Activated CD4-positive, CD25-positive, alpha-beta regulatory T cell treated with anti-CD3 and anti-CD28 coated beads, Interleukin-2, amount 50 U/mL, for 72 hours (primary cell): ENCODE measurements around the gene IGFALS.

Experiments
- DNase-seq: peaks from one replicate; pipeline ENCODE4 v3.0.0; 2021

Gene IGFALS

DNA sequence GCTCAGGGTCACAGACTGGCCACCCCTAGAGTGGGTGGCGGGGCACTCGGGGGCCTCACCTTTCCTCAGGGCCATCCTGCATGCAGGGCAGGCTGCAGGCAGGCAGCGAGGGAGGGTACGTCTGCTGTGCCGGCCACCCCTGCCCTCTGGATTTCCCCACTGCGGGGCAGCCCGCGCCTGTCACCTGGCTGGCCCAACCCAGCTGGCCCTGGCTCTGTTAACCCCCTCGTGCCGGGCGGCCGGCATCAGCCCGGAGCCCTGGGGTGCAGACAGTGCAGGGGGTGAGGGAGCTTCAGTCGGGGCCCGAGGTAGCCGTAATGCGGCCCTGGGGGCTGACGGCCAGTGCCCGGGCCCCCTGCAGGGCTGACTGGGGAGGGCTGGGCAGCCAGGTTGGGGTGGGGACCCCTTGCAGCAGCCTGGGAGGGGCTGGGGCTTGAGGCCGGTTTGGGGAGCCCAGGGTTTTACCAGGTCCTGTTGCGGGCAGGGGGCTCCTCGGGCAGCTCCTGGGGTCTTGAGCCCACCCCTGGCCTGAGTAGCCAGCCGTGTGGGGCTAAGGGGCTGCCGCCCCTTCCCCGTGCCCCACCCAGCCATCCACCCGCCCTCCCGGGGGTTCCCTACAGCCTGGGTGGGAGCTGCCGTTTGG, at the start of gene IGFALS:
Gene IGFALS, minus strand, starts transcription at position 128 of the 643 bp plus-strand sequence. Its CDS starts 53 bp downstream, at position 75.
- no peak for DNase-seq

DNA sequence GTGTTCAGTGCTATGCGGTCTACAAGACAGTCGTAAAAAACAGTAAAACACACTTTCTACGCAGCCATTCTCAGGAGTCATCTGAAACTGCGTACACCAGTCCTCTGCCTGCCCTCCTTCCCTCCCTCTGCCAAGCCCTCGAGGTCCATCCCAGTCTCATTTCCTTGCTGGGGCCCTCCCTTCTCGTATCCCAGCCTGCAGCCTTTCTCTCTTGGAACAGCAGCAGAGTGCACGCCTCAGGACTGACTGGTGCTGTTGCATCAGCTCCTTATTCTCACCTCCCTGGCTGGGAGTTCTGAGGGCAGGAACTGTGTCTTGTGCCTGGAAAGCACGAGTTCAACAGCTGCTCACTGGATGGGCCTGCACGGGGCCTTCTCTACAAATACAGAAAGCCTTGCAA, 46.0 kb upstream of the IGFALS start:
- no peak for DNase-seq

DNA sequence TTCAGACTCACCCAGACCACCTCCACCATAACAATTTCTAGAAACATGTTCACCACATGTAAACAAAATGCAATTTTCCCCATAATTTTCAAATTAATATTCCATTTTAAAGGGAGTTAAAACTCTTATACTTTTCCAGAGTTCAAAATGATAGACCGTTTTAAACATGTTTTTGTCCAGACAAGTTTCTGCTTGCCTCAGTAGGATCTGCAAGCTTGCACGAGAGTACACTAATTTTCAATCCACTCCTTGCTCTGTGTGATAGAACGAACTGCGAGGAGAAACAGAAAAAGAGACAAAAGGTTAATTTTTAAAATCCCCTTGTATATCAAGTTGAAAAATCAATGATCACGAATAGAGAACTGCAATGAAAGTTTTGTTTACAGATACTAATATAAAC, 40.6 kb upstream of the IGFALS start:
- DNase-seq, result no peak

DNA sequence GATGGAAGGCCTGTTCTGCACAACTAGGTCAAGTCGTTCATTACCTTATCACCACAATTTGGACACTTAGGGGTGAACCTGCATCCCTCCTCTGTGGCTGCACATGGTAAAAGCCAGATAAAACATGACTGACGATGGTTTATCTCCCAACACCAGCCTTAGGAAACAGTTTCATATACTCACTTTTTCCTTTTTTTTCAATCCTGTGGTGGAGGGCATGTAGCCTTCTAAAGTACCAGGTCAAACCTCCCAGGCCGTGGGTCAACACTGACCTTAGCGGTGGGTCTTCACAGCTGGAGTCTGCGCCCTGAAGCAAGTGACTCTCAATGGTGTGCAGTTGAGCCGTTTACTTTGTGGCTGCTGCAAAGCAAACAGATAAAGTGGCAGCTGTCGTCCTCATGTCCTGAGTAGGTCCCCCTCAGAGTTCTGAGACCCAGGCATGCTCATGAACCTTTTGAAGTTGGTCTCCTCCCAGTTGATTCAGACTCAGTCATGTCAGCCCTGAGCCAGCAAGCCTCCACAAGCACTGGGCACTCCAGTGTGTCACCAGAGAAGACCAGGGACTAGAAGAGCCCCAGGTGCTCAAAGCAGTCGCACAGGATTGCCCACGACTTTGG, 39.4 kb upstream of the IGFALS start:
- no peak for DNase-seq

DNA sequence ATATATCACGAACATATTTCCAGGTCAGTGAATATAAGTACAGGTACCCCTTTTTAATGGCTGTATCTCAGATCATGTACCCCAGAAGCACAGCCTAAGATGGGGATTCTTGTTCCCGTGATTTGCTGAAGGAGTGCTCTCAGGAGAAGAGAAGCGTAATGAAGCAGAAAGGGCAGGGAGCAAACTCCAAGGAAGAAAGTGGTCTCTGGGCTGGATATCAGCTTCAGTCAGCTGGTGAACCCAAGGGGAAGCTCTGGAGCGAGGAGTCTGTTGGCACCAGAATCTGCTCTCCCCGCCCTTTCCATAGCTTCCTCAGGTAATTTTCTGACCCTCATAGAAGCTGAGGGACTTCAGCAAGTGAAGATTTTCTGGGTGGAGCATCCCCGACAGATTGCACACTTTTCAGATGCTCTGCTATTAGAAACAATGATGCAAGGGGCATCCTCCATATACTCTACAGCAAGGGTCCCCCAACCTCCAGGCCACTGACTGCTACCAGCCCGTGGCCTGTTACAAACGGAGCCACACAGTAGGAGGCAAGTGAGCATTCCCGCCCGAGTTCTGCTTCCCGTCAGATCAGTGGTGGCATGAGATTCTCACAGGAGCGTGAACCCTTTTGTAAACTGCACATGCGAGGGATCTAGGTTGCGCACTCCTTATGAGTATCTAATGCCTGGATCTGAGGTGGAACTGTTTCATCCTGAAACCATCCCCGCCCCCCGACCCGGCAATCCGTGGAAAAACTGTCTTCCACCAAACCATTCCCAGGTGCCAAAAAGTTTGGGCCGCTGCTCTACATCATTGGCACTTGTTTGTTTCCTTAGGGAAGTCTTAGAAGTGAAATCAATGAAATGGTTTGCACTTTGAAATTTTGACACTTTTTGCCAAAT, 37.9 kb upstream of the IGFALS start:
- DNase-seq, result no peak

DNA sequence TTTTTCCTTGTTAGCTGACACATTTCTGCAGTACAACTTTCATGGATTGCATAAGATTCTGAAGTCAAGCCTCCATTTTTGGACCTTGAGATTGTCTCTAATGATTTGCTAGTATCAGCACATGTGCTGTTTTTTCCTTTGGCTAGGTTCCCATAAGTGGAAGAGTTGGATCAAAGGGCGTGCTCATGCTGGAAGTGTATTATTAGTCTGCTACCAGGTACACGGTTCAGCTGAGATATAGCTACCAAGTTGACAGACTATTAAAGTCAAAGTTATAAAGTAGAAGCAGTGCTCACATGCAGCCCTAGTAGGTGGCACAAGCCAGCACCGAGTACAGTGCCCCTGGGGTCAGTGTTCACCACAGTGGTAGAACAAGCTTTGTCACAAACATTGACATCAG, 36.7 kb upstream of the IGFALS start:
- DNase-seq, result no peak

DNA sequence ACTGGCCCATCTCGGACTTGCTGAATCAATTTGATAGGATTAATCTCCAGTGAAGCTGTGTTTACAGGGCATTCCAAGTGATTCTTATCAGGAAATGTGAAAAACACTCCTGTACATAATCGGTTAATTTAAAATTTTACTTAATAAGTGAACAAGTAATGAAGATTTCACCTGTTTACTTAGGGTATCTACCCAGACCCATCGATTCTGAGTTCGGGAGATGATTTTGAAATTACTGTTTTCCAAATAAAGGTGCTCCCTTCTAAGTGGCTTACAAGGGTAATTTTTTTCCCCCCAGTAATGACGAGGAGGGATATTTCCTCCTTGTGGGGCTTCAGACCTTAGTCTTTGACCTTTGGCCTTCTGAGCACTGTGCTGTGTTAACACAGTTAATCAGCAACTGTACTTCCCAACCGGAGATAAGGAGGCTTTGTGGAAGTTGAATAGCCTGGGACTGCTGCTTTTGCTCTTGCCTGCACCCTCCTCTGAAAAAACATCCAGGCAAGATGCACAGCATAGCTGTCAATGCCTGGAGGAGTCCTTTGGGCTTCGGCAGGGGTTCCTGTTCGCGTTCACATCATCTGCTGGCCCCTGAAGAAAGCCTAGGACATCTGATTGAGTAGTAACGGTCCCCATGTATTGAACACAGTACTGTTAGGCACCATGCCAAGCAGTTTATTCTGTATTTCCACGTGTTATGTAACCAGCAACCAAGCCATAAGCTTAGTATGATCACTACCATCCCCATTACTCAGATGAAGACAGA, 35.3 kb upstream of the IGFALS start:
- no peak for DNase-seq

DNA sequence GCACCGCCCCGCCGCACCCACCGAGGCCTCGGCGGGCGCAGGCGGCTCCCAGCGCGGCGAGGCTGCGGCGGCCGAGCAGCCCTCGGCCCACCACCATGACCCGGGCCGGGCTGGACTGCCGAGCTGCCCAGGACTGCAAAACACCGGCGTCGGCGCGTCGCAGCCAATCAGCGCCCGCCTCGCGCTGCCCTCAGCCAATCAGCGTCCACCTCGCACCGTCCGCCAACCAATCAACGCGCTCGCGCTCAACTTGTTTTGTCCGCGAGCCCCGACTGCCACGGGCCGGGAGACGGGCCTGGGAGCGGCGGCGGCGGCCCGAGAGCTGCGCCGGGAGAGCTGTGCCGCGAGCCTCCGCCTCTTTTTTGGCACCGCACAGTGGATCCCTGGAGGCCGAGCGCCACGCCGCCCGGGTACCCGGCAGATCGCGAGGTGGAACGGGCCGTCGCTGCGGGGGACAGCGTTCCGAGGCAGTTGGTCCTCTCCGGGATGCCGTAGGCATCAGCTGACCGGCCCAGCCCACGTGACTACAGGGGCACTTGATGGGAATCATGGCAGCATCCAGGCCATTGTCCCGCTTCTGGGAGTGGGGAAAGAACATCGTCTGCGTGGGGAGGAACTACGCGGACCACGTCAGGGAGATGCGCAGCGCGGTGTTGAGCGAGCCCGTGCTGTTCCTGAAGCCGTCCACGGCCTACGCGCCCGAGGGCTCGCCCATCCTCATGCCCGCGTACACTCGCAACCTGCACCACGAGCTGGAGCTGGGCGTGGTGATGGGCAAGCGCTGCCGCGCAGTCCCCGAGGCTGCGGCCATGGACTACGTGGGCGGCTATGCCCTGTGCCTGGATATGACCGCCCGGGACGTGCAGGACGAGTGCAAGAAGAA, 33.4 kb upstream of the IGFALS start, which contains the start of the genes FAHD1 and HAGH:
Gene FAHD1, plus strand, starts transcription at position 516 of the 883 bp plus-strand sequence. Its CDS starts 33 bp downstream, at position 549.
Gene HAGH, minus strand, starts transcription at position 135 of the 883 bp plus-strand sequence. Its CDS starts 38 bp downstream, at position 97.
- DNase-seq, result peak; percentile 94

DNA sequence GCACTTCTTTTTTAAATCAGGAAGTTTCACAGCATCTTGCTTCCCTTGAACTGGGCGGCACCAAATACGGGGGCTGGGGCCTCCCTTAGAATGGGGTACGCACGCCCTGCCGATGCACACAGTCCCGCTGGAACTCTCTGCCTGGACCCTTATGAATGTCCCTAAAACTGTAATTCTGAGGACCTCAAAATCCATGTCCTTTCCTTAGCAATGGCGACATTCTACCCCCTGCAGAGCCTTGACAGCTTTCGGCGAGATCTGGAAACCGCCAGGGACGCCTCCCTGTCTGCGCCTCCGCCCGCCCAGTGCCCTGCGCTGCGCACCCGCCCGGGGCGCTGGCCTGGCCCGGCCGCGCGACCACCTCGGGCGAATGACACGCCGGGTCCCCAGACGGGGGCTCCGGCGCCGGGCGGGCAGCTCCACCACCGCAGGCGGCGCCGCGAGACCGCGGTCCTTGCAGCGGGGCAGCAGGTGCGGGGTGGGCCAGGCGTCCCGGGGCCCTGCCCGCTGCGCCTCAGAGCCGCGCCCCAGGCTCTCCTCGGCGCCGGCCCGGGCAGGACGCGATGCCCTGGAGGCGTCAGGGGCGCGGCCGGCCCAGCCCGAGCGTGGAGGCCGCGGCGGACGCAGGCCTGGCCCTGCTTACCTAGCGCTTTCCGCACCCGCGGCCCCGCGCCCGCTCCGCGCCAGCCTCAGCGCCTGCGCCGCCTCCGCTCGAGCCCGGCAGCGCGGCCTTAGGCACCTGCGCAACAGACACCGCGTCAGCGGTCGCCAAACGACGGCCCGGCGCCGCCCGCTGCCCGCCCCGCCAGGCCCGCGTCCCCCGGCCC, 32.6 kb upstream of the IGFALS start:
- peak; percentile 77 for DNase-seq

DNA sequence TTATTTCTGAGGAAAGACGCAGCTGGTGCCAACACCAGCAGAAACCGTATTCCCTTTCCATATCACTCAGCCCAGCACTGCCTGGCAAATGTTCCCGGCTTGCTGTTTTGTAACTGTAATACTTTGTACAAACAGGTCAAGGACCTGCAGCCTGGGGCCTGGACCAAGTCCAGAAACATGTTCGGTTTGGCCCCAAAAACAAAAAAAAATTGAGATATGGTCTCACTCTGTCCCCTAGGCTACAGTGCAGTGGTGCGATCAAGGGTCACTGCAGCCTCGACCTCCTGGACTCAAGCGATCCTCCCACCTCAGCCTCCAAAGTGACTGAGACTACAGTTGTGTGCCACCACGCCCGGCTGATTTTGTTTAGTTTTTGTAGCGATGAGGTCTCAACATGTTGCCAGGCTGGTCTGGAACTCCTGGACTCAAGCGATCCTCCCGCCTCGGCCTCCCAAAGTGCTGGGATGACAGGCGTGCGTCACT, 31.9 kb upstream of the IGFALS start:
- DNase-seq, result no peak

DNA sequence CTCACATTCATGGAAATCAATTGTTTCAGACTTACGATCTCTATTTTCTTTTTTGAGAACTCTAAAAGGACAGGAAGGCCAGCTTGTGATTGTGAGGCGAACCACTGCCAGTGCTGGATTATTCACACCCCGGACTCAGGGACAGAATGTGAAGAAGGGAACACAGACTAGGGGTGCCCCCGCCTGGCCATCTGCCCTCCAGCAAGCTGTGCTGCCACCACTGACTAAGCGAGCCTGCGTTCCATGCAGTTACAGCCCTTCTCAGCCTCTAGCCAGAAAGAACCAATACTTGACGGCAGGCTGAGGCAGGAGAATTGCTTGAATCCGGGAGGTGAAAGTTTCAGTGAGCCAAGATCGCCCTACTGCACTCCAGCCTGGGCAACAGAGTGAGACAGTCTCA, 30.3 kb upstream of the IGFALS start:
- no peak for DNase-seq

DNA sequence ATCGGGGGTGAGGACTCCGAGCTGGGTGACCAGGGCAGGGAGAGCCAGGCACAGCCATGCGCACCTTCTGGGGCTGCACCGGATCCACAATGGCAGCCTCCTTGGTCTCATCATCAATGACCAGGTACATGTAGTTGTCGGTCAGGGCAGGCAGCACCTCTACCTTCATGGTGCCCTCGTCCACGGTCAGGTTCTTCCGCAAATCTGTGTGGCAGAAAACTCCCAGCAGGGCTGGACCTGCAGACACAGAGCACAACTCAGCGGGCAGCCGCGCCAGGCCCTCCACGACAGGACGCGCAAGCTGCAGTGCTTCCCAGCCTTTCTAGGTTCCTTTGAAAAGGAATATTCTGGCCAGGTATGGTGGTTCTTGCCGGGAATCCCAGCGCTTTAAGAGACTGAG, 29.3 kb upstream of the IGFALS start:
- no peak for DNase-seq

DNA sequence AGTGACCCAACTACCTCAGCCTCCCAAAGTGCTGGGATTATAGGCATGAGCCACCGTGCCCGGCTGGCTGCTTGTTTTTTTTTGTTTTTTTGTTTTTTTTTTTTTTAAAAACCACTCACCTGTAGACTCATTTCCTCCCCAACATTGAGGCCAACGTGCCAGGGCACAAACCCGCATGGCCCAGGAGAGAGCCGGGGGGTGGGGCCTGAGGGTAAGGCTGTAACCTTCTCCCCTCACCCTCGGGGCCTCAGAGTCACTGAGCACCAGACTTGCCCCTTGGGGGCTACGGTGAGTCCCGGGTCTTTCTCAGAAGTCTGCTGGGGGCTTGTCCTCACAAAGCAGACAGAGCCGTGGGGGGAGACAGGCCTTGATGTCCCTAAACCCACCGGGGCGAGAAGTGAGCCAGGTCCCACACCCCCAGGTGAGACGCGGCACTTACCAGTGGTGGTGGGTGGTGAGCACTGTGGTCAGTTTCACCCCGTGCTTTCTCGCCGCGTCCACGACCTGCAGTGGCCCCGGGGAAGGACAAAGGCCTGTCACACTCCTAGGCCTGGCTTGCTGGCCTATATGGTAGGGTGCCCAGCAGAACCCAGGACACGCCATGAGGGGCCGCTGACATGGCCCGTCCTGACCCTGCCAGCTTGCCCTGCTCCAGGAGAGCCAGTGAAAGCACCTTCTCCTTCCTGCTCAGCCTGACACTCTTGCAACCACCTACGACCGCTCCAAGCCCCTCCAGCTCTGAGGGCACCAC, 28.5 kb upstream of the IGFALS start:
- DNase-seq, result no peak

DNA sequence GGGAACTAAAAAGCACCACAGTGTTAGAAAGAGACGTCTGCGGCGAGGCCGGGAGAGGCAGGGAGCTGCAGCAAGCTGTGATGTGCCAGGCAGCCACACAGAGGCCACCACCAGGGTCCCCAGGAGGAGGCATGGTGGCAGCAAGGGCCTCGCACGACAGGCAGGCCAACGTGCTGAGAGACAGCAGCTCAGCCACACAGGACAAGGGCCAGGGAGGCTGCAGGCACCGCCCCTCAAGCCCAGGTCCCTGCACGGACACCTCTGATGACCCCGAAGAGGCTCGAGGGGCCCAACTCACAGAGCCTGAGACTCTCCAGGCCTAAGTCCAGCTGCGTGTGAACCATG, 27.4 kb upstream of the IGFALS start:
- DNase-seq, result no peak

DNA sequence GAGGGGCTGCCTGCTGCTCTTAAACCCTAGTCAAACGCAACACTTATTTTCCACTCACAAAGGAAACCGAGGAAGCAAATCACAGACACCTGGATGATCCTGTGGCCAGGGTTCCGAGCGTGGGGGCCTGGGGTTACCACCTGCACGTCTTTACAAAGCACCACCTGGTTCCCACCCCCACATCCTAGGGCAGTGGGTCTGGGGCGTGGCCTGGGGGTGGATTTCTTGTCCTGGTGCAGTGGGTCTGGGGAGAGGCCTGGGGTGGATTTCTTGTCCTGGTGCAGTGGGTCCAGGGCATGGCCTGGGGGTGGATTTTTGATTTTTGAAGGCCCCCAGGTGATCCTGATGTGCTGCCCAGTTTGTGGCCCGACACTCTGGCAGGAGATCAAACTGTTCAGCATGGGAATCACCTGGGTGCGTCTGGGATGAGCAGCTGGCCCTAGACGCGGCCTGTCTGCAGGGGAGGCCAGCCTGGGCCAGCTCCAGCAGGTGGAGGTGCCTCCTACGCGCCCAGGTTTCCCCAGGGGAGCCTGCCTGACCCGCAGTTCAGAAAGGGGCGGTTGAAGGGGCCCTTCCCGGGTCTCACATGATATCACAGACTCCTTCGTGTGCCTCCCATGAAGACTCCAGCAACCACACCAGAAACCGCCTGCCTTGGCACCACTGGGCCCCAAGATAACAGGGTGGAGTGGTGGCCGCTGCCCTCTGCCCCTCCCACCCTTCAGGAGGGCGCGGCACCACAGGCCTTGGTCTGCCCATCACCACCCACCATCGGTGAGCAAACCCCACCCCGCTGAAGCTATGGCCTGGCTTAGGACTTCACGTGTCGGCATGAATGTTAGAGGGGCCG, 26.8 kb upstream of the IGFALS start:
- no peak for DNase-seq

DNA sequence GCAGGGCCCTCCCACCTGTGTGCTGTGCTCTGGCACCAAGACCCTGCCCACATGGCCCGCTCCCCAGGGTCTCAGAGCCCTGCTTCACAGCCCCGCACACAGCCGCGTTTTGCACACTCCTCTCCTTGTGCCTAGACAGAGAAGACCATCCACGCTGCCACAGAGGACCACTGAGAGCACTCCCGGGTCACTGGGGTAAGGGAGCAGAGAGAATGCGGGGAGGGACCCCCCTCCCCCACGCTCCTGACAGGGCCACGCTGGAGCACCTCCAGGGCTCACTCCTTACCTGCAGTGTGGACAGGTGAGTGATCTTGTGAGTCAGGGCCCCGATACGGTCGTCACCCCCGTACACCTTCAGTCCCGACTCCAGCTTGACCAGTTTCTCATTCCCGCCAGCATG, 26.1 kb upstream of the IGFALS start:
- no peak for DNase-seq

DNA sequence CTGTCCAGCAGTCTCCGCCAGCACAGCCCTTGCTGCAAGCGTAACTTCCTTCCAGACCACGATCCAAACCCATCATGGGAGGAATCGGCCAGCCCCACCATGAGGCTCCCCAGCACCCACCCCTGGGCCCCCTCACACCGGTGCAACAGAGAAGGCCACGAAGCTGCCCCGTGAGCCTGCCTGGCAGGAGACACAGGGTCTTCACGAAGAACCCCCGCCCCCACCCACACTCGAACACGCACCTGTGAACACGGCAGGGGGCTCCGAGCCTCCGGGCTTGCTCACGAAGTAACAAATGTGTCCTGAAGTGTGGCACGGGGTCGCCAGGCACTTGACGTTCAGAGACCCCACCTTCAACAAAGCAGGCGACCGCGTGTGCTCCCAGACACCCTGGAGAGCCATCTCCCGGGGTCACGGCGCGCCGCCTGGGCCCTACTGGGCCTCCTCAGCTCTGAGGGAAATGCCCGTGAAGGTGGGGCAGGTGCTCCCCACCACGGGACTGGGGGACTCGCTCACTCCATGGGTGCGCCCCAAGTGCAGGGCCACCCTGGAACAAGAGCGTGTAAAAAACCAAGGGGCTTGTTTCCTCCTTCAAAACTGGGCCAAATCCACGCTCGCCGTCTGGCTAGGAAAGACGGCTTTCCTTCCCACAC, 25.5 kb upstream of the IGFALS start:
- DNase-seq, result no peak

DNA sequence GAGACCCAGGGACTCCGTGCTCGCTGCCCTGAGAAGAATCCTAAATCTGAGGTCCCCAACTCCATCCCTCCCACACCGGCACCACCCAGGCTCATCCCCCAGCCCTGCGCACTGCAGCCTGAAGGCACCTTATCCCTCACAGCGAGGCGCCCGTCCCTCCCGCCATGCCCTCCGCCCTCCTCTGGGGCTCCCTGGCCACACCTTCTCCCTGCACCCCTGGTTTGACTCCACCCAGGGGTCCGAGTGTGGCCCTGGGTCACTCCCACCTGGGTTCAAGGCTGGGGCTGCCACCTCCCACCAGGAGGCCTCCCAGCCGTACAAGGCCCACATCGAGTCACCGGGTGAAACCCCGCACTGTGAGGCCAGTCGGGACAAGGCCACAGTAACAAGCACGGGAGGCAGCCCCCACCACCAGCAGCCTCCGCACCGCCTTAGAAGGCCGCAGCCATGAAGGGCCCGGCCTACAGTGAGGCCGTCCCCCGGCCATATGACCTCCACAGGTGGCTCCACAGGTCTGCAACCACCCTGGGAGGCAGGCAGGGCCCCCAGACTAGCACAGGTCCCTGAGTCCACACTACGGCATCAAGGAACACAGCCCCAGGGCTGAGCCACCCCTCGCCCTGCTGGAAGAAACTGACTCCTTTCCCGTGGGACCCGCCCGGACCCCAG, 24.8 kb upstream of the IGFALS start:
- DNase-seq, result no peak
